NCI-H446 treated with DMSO at 0.1 percent for 48 hours (cell line): Measurements from ENCODE around the gene MRS2.
"Not testable (repeated sequence)": the region's sequence is repeated elsewhere in the genome, so short reads cannot be mapped to it uniquely, and the experiment has no call there.

Experiments
- DNase-seq: peaks from one replicate; lab custom pipeline; 2025; lab: John Stamatoyannopoulos, UW

MRS2 gene, protein sequence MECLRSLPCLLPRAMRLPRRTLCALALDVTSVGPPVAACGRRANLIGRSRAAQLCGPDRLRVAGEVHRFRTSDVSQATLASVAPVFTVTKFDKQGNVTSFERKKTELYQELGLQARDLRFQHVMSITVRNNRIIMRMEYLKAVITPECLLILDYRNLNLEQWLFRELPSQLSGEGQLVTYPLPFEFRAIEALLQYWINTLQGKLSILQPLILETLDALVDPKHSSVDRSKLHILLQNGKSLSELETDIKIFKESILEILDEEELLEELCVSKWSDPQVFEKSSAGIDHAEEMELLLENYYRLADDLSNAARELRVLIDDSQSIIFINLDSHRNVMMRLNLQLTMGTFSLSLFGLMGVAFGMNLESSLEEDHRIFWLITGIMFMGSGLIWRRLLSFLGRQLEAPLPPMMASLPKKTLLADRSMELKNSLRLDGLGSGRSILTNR

GRCh38 chr6:24402697-24403500 lies at the start of gene MRS2:
Gene MRS2, plus strand, starts transcription at chr6:24402936. Its CDS starts 111 bp downstream, at chr6:24403047.
- DNase-seq: peak; percentile 25

DNA sequence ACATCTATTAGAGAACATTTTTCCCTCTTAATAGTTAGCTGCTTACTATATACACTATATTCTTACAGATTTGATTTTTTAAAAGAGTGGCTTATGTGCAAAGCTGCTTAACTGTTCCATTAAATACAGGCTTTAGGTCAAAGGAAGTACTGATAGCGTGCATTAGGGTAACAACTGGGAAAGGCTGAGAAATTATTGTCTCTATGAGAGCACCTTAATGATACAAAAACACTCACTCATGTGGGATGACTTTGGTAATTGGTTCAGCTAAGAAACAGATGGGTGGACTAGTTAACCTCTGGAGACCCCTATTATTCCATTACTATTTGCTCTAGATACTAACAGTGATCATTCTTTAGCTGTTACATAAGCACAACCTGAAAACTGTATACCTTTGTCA lies 48.9 kb upstream of the MRS2 start:
- DNase-seq: no peak

DNA sequence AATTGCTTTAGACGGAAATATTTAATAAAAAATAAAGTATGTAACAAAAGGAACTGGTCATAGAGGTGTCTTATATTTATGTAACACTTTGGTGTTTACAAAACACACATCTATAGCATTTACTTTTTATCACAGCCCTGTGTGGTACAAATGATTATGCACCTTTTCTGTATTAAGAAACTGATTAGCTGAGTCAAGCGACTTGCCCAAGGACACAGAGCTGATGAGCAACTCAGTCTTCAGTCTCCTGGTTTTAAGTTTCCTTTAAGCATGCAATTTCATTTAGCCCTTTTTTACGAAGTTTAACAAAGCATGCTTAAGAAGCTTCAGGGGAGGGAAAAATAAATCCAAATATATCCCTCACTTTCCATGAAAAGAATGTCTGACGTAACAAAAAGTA lies 47.3 kb upstream of the MRS2 start:
- DNase-seq: no peak

DNA sequence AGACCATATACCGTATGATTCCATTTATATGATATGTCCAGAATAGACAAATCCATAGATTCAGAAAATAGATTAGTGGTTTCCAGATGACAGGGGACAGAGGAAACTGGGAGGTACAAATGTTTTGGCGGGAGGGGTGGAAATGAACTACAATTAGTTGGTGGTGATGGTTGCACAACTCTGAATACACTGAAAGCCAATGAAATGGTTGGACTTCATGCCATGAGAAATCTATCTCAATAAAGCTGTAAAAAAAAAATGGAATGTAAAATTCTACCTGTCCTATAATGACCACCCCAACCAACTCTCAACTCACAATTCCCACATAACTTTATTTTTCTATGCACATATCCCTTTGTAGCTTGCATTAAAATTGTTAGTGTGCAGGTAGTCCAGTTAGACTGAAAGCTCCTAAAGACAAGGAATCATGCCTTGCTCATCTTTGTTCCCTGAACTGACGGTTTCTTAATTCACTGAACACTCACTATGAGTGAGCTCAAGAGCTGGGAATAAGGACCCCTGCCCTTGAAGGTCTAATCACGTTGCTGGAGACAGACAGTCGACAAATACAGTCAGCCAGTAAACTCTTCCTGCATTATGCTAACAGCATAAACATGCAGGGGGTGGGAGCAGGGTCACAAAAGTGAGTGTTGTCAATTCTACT lies 46.3 kb upstream of the MRS2 start:
- DNase-seq: no peak

- DNase-seq: no peak
These were observed 45.2 kb upstream of the MRS2 start, which contains the start of gene DCDC2 for GRCh38 chr6:24357336-24358218. Gene DCDC2, minus strand, starts transcription at chr6:24358059. Its CDS starts 309 bp downstream, at chr6:24357750.

DNA sequence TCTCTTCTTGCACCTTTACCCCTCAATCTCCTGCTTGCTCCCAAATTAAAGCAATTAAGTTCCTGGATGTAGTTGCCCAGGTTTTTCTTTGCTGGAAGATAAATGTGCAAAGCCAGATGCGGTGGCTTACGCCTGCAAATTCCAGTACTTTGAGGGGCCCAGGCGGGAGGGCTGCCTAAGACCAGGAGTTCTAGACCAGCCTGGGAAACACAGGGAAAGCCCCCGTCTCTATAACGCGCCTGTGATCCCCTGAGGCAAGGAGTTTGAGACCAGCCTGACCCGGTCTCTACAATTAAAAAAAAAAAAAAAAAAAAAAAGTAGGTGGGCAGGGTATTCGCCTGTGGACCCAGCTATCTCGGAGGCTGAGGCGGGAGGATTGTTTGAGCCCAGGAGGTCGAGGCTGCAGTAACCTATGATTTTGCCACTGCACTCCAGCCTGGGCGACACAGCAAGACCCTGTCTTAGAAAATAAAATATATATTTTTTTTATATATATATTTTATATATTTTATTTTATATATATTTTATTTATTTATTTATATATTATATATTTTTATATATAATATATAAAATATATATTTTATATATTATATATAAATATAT lies 44.4 kb upstream of the MRS2 start:
- no peak for DNase-seq

- peak; percentile 53 for DNase-seq
These were observed 42.9 kb upstream of the MRS2 start for GRCh38 chr6:24359640-24360454.

GRCh38 chr6:24362363-24362762 lies 40.4 kb upstream of the MRS2 start:
- DNase-seq: not testable (repeated sequence)

GRCh38 chr6:24365103-24365633 lies 37.6 kb upstream of the MRS2 start:
- not testable (repeated sequence) for DNase-seq

- DNase-seq: no peak
These were observed 28.1 kb upstream of the MRS2 start for GRCh38 chr6:24374612-24375011.

- DNase-seq: peak; percentile 43
These were observed 25.9 kb upstream of the MRS2 start for GRCh38 chr6:24376871-24377270.

DNA sequence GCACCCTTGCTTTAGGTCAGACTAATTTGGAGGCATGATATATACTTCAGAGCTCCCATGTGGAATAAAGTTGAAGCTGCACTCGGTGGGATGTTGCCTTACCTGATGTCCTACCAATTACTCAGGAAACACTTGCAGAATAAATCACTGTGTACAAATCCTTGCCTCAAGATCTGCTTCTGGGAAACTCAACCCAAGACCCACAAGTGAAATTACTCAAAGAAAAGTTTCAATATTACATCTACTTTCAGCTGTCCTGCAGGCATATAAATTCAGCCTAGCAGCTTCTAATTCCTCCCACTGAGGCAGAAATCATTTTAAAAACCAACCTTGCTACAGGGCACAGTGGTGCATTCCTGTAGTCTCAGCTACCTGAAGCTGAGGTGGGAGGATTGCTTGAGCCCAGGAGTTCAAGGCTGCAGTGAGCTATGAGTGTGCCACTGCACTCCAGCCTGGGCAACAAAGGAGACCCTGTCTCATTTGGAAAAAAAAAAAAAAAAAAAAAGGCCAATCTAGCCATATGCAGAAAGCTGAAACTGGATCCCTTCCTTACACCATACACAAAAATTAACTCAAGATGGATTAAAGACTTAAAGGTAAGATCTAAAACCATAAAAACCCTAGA lies 24.2 kb upstream of the MRS2 start:
- DNase-seq: no peak

DNA sequence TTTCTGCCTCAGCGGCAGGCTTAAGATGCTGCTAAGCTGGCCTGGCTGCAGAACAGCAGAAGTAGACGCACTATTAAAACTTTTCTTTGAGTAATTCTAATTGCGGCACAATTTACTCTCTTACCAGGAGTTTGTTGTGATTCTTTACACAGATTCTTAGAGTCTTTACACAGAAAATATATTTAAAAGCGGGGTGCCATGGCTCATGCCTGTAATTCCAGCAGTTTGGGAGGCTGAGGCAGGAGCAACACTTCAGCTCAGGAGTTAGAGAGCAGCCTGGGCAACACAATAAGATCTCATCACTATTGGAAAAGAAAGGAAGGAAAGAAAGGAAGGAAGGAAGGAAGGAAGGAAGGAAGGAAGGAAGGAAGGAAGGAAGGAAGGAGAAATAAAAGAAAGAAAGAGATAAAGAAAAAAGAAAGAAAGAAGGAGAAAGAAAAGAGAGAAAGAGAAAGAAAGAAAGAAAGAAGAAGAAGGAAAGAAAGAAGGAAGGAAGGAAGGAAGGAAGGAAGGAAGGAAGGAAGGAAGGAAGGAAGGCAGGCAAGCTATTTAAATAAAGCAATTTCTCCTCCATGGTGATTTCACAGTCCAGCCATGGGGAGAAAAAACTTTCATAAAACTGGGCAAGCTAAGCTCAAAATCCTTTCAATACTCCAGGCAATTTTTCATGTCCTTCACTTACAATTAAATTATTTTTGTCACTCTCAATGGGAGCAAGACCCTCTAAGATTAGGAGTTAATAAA lies 21.1 kb upstream of the MRS2 start:
- DNase-seq: no peak

GRCh38 chr6:24382220-24382540 lies 20.6 kb upstream of the MRS2 start:
- no peak for DNase-seq

DNA sequence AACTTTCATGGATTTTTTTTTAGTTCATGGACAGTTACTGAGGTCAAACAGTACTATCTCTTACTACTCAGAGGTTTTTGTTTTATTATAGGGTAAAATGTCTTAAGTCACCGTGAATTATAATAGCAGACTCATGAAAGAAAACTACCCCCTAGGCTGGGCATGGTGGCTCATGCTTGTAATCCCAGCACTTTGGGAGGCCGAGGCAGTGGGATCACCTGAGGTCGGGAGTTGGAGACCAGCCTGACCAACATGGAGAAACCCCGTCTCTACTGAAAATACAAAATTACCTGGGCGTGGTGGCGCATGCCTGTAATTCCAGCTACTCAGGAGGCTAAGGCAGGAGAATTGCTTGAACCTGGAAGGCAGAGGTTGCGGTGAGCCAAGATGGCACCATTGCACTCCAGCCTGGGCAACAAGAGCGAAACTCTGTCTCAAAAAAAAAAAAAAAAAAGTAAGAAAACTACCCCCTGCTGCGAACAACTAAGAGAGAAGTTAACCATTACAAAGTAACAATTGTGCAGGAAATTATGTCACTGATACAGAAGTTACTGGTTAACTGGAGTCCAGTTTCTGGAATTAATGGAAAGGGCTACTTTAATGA lies 19.7 kb upstream of the MRS2 start:
- DNase-seq: not testable (repeated sequence)

GRCh38 chr6:24384369-24385130 lies 18.2 kb upstream of the MRS2 start:
- DNase-seq: not testable (repeated sequence)

GRCh38 chr6:24385536-24386269 lies 17.0 kb upstream of the MRS2 start:
- DNase-seq: no peak
